GM12873 (cell line): ENCODE data around the gene CYP17A1.

Experiments
- CTCF ChIP-seq: IDR thresholded peaks from 2 replicates; pipeline ENCODE4 v1.5.1; 2012; ENCODE audit warnings: low read depth, mild to moderate bottlenecking, moderate library complexity, low read length, control low read depth; ENCODE audit not compliant: insufficient read depth; ENCODE audit errors: missing control alignments

The CYP17A1 gene, protein sequence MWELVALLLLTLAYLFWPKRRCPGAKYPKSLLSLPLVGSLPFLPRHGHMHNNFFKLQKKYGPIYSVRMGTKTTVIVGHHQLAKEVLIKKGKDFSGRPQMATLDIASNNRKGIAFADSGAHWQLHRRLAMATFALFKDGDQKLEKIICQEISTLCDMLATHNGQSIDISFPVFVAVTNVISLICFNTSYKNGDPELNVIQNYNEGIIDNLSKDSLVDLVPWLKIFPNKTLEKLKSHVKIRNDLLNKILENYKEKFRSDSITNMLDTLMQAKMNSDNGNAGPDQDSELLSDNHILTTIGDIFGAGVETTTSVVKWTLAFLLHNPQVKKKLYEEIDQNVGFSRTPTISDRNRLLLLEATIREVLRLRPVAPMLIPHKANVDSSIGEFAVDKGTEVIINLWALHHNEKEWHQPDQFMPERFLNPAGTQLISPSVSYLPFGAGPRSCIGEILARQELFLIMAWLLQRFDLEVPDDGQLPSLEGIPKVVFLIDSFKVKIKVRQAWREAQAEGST

DNA sequence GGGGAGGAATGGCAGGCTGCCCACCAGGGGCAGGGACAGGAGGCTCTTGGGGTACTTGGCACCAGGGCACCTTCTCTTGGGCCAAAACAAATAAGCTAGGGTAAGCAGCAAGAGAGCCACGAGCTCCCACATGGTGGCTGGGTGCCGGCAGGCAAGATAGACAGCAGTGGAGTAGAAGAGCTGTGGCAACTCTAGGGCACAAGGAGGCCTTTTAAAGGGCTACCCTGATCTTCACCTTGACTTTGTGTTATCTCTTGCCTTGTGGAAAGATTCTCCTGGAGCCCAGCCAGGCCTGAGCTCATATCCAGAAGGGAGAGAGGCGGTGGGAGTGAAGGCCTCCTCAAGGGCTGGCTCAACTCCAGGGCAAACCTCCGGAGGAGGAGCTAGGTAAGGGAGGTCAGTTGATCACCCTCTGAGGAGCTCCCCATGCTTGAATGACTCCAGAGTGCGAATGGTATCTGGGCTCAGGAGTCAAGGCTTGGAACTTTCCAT is at the start of gene CYP17A1:
CYP17A1 (minus strand) TSS at position 184 of the 492 bp plus-strand sequence; CDS start at position 132, 52 bp downstream.
- TF ChIP-seq CTCF = no peak

- TF ChIP-seq CTCF = no peak
These were observed 43.0 kb upstream of the CYP17A1 start for GRCh38 chr10:102880256-102880655.

DNA sequence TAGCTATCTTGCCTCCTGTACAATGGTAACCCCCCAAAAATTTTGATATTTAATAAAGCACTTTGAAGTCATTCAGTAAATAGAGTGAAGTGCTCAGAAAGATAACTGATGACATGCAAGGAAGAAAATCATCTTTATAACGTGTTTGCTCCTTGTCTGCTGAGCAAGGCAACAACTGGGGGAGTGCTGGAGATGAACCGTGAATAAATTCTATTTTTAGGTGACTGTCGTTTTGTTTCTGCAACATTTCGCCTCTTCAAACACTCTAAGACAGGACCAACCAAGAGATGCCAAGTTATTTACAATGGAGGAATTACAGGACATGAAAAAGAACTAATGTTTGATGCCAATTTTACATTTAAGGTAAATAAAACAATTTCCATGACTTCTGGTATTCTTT is 41.4 kb upstream of the CYP17A1 start:
- no peak for TF ChIP-seq CTCF

GRCh38 chr10:102876747-102877153 is 39.5 kb upstream of the CYP17A1 start:
- no peak for TF ChIP-seq CTCF

DNA sequence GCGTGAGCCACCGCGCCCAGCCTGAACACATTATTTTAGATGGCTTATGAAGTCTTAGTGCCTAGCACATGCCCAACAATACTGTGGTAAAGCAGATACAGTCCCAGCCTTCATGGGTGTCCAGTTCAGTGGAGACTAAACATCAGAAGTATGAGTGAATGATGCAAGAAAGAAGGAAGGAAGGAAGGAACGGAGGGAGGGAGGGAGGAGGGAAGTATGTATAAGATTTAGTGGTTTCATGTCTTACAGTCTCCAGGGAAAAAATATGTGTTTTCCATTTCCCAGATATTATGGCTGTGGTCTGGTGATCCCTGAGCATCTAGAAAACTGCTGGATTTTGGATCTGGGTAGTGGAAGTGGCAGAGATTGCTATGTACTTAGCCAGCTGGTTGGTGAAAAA is 35.0 kb upstream of the CYP17A1 start:
- no peak for TF ChIP-seq CTCF

GRCh38 chr10:102870221-102870620 is 33.0 kb upstream of the CYP17A1 start:
- TF ChIP-seq CTCF = no peak

DNA sequence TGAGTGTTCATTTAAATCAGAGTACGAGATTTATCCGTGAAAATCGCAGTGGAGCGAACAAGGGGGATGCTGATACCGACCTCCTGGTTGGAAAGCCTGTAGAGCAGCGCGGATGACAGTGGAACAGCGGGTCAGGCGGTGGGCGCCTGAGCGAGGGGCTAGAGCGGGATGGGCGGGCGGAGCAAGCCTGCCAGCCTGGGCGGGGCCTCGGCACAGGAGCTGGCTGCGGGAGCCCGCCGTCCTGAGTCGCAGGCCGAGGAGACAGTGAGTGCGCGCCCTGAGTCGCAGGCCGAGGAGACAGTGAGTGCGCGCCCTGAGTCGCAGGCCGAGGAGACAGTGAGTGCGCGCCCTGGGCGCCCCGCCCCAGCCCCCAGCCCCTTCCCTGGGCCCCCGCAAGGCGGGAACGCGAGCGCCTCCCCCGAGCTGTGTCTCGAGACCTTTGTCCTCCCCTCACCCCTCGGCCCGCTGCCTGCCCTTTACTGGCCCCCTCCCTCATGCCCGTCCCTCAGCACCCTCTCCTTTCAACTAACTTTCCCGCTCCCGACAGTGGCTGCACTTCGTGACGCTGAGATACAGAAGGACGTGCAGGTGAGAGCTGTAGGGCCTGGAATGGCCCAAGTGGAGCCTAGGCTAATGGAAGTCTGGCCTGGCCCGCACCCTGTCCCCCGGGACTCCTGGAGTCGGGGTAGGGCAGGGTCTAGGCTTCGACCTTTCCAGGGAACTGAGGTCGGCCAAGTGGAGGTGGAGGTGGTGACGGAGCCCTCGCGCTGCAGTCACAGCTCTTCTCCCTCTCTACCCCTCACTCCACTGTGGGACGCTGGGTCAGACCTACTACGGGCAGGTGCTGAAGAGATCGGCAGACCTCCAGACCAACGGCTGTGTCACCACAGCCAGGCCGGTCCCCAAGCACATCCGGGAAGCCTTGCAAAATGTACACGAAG is 32.3 kb upstream of the CYP17A1 start, which contains the start of gene AS3MT:
AS3MT (plus strand) TSS at position 213 of the 941 bp plus-strand sequence; CDS start at position 336, 123 bp downstream.
- TF ChIP-seq CTCF = no peak
